Gastroesophageal sphincter (tissue), 3 donors: Measurements from ENCODE around the gene TPP1.

Experiments used
- POLR2A ChIP-seq, 2 donors: fragments of 450-650 bp; IDR thresholded peaks; one replicate each; pipeline ENCODE4 v1.6.1; 2017; ENCODE audit warnings: antibody characterized with exemption in 2 of 2, mild to moderate bottlenecking in 2 of 2, moderate library complexity in 1 of 2
- TF ChIP-seq, protein P1 (sequence below), 4 experiments: fragments of 200-600 bp in 2 of 4; fragments of 450-650 bp in 2 of 4; sonication (generic) in 1 of 4; IDR thresholded peaks; one replicate each; pipeline ENCODE4 v1.5.1; 2017 to 2019; ENCODE audit warnings: antibody characterized with exemption in 4 of 4, mild to moderate bottlenecking in 2 of 4, moderate library complexity in 2 of 4

DNA sequence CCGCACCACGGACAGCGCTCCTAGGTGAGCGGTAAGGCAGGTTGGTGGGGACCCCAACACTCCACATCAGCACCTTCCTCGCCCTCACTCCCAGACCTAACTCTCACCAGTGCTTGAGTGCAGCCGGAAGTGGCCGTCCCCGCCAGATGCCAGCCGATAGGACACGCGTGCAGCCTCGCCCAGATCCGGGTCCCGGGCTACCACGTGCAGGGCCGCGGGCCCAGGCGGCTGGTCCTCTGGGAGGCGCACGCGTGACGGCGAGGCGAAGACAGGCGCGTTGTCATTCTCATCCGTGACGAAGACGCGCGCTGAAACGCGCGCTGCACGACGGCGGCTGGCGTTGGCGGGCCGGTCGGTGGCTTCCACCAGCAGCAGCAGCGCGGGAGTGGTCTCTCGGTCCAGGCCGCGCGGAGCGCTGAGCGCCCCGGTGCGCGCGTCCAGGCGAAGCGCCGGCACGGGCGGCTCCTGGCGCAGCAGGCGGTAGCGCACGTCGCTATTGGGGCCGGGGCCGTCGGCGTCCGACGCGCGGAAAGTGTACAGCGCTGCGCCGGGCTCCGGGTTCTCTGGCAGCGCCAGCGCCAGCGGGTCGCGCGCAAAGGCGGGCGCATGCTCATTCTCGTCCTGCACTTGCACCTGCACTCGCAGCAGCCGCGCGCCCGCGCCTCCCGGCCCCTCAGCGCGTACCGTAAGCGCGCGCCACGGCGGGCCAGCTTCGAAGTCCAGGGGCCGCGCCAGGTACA, 10.8 kb upstream of the TPP1 start:
- TF ChIP-seq, protein P1, sequence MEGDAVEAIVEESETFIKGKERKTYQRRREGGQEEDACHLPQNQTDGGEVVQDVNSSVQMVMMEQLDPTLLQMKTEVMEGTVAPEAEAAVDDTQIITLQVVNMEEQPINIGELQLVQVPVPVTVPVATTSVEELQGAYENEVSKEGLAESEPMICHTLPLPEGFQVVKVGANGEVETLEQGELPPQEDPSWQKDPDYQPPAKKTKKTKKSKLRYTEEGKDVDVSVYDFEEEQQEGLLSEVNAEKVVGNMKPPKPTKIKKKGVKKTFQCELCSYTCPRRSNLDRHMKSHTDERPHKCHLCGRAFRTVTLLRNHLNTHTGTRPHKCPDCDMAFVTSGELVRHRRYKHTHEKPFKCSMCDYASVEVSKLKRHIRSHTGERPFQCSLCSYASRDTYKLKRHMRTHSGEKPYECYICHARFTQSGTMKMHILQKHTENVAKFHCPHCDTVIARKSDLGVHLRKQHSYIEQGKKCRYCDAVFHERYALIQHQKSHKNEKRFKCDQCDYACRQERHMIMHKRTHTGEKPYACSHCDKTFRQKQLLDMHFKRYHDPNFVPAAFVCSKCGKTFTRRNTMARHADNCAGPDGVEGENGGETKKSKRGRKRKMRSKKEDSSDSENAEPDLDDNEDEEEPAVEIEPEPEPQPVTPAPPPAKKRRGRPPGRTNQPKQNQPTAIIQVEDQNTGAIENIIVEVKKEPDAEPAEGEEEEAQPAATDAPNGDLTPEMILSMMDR (IDR thresholded peaks at IDR 0.05): no peak
- TF ChIP-seq POLR2A (IDR thresholded peaks at IDR 0.05): no peak
